GM18526 (cell line): ENCODE measurements around the gene NCKAP5L.

Source experiments
- POLR2A ChIP-seq: IDR thresholded peaks from 3 replicates; pipeline ENCODE4 v1.6.1; 2011; ENCODE audit not compliant: insufficient read length; ENCODE audit errors: extremely low read depth

The NCKAP5L gene

DNA sequence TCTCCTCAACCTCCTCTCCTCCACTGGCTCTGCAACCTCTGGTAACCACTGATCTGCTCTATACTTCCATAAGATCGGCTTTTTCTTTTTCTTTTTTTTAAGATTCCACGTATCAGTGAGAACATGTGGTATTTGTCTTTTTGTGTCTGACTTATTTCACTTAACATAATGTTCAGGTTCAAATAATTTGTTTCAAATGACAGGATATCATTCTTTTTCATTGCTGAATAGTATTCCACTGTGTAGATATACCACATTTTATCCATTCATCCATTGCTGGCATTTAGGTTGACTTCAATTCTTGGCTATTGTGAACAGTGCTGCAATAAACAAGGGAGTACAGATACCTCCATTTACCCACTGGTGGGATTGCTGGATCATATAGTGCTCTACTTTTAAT is 40.5 kb downstream of the NCKAP5L start:
- no peak for TF ChIP-seq POLR2A

DNA sequence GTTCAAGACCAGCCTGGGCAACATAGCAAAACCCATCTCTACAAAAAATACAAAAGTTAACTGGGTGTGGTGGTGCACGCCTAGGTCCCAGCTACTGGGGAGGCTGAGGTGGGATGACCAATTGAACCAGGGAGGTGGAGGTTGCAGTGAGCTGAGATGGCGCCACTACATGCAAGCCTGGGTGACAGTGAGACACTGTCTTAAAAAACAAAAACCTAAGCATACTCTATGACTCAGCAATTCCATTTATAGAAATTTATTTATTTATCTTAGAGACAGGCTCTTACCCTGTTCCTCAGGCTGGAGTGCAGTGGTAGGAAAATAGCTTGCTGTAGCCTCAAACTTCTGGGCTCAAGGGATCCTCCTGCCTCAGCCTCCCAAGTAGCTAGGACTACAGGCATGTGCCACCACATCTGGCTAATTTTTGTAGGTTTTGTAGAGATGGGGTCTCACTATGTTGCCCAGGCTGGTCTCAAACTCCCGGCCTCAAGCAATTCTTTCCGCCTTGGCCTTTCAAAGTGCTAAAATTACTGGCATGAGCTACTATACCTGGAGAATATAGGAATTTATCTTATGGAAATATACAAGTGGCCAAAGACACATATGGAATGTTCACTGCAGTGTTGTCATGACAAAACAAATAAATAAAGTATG is 43.3 kb downstream of the NCKAP5L start:
- no peak for TF ChIP-seq POLR2A

DNA sequence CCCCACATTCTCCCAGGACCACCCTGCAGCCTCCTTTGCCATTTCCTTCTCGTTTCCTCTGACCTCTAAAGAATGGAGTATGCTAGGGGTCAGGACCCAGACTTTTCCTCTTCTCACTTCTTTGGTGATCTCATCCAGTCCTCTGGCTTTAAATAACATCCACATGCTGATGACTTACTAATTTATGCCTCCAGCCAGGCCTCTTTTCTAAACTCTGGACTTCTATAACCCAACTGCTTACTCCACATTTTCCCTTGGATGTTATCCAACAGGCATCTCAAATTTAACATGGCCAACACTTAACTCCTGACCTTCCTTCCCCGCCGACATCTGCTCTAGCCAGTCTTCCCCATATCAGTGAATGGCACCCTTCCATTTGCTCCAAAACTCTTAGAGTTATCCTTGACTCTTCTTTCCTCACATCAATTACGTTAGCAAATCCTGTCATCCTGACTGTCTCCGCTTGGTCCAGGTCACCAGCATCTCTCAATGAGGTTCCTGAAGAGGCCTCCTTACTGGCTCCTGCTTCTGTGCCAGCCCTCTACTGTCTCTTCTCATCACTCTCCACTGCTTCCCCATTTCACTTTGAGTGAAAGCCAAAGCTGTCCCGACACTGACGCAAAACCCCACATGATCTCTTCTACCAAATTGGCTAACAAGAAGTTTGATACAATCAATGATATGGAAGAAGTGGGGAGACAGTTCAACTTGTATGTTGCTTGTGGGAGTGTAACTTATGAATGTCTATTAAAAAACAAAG is 44.1 kb downstream of the NCKAP5L start:
- TF ChIP-seq POLR2A: no peak

DNA sequence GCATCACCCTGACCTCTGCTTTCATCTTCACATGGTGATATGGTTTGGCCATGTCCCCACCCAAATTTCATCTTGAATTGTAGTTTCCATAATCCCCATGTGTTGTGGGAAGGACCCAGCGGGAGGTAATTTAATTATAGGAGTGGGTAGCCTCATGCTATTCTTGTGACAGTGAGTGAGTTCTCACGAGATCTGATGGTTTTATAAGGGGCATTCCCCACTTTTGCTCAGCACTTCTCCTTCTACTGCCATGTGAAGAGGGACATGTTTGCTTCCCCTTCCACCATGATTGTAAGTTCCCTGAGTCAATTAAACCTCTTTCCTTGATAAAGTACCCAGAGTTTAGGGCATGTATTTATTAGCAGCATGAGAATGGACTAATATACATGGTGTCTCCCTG is 48.6 kb downstream of the NCKAP5L start:
- no peak for TF ChIP-seq POLR2A

DNA sequence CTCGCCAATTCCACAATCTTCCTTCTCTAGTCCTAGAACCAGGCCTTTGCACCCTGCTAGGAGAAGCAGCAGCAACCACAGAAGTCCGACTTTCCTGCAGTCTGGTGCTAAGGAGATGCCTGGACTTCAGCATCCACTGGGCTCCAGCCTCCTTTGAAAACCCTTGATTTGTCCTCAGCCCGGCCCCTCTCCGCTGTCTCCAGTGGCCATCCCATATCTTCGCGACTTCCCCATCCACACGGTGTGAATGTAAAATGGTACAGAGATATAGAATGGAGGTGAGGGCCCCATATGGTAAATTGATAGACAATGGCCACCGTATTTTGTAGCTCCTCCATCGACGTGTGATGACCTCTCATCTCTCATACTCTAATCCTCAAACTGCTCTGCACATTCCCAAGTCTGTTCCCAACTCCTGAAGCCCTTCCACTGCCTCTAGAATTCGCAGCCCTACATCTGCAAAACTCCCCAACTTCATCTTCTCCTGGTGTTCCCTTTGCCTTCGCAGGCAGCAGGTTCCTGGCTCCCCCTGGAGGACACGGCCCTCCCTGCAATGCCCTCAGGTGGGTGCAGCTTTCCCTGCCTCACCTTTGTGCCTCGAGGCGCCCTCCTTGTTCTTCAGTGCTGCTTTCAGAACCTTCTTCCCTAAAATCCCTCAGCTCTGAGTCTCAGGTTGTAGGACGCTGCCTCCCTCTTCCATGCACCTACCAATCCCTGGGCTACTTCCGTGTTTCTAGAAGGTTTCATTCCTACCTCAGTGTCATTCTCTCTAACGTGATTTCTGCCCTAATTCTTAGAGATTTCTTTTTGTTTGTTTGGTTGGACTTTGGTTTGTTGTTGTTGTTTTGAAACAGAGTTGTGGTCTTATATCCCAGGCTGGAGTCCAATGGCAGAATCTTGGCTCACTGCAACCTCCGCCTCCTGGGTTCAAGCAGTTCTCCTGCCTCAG is 50.1 kb downstream of the NCKAP5L start:
- no peak for TF ChIP-seq POLR2A

DNA sequence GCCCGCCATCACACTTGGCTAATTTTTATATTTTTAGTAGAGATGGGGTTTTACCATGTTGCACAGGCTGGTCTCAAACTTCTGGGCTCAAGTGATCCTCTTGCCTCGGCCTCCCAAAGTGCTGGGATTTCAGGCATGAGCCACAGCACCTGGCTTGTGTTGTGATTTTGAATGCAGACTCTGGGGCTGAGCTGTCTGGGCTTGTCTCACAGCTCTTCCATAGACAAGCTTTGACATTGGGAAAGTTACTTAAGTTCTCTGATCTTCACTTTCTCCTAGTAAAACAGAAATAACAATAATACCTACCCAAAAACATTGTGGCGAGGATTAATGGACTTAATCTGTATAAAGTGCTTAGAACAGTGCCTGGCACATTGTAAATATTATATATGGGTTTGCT is 50.9 kb downstream of the NCKAP5L start:
- no peak for TF ChIP-seq POLR2A

DNA sequence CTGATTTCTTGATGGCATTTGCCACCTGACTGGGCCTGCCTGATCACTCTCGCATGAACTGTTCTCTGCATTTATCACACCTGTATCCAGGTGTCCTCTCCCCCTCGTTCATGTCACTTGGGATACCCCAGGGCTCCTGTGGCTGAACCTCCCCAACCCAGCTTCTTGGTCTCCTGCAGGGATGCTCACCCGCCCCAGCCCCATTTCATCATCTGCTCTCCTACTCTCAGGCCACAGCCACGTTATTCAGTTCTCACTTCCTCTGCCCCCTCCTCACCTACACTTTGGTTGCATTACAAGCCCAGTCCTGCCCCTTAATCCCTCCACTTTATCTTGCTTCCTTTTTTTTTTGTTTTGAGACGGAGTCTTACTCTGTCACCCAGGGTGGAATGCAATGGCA is 51.4 kb downstream of the NCKAP5L start:
- TF ChIP-seq POLR2A: no peak

DNA sequence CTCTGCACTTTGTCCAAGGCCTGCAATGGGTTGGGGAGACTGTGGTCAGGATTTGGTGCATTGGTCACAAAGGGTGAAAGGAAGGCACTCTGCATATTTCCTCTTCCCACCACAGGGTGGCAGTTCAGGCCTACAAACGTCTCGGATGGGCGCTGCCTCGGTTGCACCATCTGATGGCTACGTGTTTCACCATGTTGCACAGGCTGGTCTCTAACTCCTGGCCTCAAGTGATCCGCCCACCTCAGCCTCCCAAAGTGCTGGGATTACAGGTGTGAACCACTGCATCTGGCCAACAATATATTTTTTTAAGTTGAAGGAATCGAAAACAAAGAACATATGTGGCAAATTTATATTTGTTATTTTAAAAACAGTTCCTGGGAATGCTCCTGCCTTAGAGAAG is 51.8 kb downstream of the NCKAP5L start:
- no peak for TF ChIP-seq POLR2A

DNA sequence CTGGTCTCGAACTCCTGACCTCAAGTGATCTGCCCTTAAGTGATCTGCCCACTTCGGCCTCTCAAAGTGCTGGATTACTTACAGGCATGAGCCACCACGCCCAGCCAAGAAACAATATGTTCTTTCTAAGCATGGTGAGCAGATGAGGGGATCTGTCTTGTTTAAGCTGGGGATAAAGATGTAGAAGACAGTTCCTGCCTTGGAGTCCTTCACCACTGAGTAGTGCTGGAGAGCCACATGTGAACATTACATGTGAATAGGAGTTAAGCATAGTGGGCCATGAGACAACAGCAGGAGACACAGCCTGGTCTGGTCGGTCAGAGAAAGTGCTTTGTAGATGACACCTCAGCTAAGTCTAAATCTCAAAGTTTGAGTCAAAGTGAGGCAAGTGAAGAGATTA is 60.9 kb downstream of the NCKAP5L start:
- no peak for TF ChIP-seq POLR2A

DNA sequence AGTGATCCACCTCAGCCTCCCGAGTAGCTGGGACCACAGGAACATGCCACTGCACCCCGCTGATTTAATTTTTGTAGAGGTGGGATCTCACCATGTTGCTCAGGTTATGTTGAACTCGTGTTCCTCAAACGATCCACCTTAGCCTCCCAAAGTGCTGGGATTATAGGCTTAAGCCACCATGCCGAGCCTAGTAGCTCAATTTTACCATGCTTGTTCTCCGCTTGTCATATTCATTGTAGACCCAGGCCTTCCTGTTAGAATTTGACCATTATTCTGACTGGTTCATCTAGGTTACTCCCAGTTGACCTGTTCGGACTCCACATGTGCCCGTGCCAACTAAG is 62.1 kb downstream of the NCKAP5L start:
- no peak for TF ChIP-seq POLR2A

DNA sequence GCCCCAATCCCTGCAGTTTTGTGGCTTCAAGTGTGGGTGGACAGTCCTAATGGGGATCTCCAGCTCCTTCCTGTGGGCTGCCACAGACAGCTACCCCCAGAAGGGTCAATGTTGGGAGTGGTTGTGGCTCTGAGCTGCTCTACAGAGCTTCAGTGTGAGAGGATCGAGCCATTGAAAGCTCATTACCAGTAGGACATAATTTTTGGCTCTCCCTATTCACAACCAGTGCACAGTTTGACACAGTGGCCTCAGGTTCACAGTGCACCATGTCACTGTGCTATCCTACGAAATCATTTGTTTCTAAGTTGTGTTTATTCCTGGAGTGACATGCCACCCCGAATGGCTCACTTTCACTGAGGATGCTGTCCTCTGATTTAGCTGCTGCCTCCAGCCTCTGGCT is 64.1 kb downstream of the NCKAP5L start:
- TF ChIP-seq POLR2A: no peak

DNA sequence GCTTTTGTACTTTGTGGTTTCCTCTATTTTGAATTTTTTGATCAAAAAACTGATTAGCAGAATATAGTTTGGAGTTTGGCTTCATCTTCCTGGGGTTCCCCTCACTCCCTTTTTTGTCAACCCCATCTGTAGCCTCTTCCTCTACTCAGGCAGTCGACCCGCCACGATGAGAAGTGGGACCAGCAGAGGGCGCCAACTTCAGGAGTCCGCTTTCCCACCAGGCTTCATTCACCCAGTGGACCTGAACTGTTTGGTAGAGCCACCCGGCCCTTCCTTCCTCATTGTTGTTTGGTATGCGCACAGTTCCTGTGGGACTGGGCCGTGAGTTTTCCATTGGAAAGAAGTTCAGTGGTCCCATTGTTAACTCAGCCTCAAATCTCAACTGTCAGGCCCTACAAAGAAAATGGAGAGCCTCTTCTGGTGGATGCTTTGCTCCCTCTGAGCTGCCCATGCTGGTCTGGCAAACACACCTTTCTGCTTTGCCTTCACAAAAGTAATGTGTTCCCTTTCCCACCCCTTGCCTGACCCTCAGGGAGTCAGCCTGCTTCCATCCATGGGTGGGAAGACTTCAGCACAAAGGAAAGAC is 65.1 kb downstream of the NCKAP5L start:
- no peak for TF ChIP-seq POLR2A

DNA sequence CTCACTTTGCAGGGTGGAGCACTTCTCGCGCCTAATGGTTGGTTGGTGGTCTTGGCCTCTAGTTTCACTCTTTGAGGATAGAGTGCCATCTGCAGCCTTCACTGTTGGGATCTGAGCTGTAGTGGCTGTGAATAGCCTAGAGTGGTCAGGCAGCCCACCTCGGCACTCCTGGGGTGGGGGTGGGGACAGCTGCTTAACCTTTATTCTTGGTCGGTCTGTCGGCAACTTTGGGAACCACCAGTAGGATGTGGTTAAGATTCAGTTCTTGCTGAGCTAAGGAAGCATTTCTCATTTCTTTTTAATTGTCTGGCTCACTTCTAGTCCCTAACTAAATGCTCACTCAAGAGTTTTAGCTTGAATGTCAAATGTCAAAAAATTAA is 65.8 kb downstream of the NCKAP5L start:
- TF ChIP-seq POLR2A: no peak

DNA sequence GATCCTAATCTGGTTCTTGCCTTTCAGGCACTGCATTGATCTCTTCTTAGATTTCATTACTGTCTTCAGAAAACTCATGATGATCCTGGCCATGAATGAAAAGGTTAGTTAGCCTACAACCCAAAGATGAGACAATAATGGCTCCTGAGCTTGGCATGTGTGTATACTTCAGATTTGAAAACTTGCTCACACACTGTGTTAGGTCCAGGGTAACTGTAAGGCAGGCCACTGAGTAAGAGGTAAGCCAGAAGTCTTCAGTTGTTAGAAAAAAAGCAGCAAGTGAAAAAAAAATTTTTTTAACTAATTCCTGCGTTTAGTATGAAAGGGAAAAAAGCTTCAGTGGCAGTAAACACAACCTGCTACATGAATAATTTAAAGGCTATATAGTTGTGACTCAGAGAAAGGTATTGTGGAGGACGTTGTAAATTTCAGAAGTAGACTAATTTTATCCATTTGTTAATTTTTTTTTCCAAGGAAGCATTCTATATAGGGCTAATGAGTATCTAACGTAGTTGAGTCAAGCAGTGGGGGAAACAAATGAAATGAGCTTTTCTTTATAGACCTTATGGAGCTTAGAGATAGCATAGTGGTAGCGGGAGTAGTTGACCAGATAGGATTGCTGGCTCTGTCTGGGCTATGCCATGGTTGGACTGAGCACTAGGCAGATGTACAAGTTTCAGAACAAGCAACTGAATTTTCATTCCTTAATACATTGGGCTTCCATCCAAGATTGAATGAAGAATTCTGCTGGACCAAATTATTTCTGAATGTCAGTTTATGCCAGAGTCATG is 66.3 kb downstream of the NCKAP5L start:
- no peak for TF ChIP-seq POLR2A

DNA sequence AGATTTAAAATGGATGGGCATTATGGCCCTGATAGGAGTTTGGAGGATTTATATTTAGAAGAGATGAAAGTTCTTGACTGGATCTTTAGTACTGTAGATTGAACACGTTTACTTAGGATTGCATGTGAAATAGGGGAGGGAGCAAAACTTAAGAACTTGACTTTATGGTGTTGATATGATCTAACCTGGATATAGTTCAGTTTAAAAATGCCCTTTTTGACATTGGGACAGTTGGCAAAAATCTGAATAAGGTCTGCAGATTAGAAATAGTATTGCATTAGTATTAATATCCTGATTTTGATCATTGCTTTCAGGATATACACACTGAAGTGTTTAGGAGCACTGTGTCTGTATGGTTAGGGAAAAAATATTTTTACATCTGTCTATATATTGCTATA is 77.2 kb downstream of the NCKAP5L start:
- TF ChIP-seq POLR2A: no peak
